ENCODE measurements around the gene TCHP.
"Not testable (repeated sequence)": the region's sequence is repeated elsewhere in the genome, so short reads cannot be mapped to it uniquely, and the experiment has no call there.

The TCHP gene

DNA sequence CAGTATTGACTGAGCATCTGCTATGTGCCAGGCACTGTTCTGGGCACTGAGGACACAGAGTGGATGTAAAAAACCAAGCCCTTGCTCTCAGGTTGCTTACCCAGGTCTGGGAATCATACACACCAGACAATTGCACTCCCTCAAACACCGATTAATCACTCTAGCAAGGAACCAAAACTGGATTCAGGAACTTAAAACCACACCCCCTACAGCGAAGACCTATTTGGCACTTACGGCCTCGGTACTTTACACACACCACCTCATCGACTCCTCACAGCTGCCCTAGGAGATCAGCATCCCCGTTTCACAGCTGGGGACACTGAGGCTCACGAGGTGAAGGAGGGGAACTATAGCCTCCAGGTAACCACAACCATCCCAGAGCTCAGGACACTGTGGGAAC, 21.3 kb upstream of the TCHP start:
- no peak for DNase-seq (ENCODE audit: low read depth in 2 of 2, low spot score in 1 of 2)

DNA sequence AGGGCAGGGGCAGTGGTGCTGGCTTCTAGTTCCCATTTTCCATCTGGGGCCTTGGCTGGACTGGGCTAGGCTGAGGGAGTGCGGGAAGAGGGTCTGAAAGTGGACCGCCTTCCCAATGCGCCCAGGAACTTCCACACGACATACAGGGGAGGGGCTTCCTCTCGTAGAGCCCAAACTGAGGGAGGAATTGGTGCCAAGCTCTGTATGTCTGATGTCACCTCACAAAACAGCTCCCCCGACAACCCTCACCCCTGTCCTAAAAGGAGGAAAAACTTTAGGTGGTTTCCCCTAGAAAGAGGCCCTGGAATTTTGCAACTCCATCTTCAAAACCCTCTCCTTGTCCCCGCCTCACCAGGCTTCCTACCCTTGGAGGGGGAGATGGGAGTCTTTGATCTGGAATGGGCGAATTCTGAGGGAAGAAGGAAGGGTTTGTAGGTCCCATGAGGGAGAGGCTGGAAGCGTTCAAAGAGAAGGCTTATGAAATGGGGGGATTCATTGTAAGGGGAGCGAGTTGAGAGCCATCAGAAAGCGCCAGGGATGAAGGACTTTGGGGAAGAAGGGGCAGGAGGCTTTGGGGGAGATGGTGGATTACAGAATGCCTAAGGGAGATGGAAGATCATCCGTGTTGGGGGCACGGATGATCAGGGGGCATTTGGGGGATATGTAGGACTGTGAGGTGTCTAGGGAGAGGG, 20.6 kb upstream of the TCHP start:
- DNase-seq (ENCODE audit: low read depth in 2 of 2, low spot score in 1 of 2): no peak

DNA sequence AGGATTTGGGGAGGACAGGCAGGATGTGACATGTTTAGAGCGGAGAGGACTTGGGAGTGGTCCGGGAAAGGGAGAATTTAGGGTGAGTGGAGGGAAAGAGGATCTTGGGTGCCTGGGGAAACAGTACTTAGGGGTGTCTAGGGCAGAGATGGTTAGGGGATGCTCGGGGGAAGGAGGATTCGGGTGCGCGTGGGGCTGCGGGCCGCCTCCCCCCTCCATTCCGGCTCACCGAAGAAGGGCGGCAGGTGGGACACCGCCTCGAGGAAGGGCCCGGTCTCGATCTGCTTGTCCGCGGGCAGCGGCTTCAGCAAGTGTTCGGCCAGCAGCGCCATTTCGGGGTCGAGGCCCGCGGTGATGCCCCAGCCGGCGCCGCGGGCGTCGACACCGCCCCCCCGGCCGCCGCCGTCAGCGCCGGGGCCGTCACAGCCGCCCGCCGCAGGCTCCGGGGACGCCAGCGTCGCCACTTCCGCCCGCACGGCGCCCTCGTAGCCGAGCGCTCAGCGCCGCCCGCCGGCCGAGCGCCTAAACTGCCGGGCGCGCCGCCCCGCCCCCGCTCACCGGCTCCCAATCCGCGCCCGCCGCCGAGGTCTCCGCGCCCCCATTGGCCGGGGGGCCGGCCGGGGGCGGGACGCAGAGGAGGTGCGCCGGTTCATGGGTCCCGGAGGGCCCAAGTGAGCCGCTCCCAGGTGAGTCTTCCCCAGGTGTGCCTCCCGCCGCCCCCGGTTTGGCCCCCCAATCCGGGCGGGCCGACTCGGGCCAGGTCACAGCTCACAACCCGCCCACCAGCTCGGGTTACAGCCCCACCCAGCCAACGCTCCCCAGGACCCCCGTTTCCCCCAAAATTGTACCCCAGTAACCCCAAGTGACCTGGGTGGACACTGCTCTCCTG, 19.8 kb upstream of the TCHP start, which contains the start of gene GLTP:
TSS of gene GLTP (minus strand) at position 499 of the 889 bp plus-strand sequence. CDS start at position 332, 167 bp downstream.
- peak; percentile 62 to 78 for DNase-seq (ENCODE audit: low read depth in 2 of 2, low spot score in 1 of 2)

DNA sequence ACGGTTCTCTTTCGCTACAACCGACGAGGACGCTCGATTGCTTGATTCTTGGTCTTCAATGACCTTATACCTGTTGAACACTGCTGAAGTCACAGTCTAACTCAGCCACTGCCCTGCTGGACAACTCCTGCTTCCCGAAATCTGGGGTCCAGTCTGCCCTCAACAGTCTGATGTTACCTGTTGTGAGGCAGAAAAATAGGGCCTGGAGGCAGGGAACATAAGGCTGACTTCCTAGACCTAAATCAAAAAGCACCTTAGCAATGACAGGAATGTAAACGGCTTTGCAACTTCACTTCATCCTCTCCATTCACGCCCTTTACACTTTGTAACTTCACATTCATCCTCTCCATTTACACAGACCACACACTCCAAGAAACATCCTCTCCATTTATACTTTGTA, 19.1 kb upstream of the TCHP start:
- DNase-seq (ENCODE audit: low read depth in 2 of 2, low spot score in 1 of 2): no peak

DNA sequence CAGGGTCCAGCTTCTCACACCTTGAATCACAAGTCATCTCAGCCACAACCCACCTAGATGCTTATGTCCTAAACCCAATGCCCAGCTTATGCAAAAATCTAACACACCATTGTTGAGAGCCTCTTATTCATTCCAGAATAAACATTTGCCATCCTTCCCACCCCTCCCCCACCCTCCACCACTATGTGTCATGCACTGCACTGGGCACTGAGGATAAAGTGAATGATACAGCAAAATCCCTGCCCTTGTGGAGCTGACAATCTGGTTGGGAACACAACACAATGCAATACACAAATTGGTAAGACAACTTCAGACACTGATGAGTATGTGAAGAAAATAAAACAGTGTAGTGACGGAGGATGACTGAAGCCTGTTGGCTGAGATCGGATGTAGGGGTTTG, 18.3 kb upstream of the TCHP start:
- no peak for DNase-seq (ENCODE audit: low read depth in 2 of 2, low spot score in 1 of 2)

DNA sequence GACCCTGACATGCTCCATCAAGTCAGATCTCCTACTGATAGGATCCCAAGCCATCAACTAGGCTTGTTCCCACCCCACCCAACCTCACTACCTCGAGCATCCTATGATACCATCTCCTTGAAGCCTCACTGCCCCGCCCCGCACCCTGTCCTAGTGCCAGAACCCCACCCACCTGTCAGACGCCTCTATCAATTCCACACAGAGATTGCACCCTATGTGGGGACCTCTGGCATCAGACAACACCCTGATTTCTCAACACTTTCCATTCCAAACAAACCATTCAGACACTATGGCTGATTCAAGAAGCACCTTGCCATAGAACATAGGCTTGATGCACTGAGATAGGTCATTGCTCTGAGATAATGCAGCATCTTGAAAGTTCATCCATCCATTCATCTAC, 16.6 kb upstream of the TCHP start:
- DNase-seq (ENCODE audit: low read depth in 2 of 2, low spot score in 1 of 2): no peak

DNA sequence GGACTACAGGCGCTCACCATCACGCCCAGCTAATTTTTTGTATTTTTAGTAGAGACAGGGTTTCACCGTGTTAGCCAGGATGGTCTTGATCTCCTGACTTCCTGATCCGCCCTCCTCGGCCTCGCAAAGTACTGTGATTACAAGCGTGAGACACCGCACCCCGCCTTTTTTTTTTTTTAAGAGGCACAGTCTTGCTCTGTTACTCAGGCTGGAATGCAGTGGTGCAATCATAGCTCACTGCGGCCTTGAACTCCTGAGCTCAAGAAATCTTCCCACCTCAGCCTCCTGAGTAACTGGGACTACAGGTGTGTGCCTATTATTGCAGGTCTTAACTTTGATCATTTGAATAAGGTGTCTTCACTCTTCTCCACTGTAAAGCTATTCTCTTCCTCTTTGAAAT, 14.5 kb upstream of the TCHP start:
- DNase-seq (ENCODE audit: low read depth in 2 of 2, low spot score in 1 of 2): no peak

DNA sequence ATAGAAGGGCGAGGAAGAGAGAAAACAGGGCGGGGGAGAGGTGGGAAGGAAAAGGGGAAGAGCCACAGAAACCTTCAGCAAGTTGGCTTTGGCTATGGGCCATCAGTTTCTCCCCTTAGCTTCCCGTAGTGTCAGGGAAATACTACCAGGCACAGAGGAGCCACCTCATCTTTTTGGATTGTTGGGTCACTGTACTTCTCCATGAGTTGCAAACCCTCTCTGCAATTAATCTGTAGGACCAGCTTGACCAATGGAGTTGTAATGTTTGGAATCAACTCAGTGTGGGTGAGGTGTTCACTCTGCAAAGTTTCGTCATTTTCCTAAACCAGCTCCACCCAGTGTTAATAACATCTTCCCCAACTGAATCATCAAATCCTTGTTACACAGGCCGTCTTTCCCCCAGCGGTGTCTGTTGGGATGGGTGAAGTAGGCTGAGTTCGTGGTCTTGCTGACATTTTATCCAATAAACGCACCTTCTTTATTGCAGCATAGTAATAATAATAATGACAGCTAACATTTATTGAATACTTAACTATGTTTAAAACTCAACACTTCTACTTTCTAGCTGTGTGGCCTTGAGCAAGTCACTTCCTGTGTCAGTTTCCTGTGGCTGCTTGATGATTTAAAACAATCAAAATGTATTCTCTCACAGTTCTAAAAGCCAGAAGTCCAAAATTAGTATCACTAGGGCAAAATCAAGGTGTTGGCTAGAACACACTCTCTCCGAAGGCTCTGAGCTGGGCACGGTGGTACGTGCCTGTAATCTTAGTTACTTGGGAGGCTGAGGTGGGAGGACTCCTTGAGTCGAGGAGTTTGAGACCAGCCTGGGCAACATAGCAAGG, 11.7 kb upstream of the TCHP start:
- no peak for DNase-seq (ENCODE audit: low read depth in 2 of 2, low spot score in 1 of 2)

DNA sequence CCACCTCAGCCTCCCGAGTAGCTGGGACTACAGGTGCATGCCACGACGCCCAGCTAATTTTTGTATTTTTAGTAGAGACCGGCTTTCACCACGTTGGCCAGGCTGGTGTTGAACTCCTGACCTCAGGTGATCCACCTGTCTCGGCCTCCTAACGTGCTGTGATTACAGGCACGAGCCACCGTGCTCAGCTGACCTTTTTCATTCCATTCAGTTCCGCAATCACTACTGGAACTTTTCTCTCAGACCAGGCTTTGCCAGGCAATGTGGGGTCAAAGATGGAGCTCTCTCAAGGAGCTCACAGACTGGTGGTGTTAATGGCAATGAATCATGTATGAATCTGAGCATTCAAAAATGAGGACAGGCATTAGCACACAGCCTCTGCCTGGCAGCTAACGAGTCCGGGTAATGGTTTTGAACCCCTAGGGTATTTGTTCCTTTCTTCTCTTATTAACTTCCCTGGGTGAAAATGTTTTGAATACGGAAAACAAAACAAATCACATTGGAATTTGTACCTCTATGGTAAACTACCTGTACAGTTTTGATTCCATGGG, 9.4 kb upstream of the TCHP start:
- DNase-seq (ENCODE audit: low read depth in 2 of 2, low spot score in 1 of 2): no peak

DNA sequence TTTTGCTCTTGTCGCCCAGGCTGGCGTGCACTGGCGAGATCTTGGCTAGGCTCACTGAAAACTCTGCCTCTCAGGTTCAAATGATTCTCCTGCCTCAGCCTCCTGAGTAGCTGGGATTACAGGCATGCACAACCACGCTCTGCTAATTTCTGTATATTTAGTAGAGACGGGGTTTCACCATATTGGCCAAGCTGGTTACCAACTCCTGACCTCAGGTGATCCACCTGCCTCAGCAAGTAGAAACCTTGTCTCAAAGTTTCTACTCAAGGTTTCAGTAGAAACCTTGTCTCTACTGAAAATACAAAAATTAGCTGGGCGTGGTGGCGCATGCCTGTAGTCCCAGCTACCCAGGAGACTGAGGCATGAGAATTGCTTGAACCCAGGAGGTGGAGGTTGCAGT, 8.3 kb upstream of the TCHP start:
- DNase-seq (ENCODE audit: low read depth in 2 of 2, low spot score in 1 of 2): not testable (repeated sequence)

DNA sequence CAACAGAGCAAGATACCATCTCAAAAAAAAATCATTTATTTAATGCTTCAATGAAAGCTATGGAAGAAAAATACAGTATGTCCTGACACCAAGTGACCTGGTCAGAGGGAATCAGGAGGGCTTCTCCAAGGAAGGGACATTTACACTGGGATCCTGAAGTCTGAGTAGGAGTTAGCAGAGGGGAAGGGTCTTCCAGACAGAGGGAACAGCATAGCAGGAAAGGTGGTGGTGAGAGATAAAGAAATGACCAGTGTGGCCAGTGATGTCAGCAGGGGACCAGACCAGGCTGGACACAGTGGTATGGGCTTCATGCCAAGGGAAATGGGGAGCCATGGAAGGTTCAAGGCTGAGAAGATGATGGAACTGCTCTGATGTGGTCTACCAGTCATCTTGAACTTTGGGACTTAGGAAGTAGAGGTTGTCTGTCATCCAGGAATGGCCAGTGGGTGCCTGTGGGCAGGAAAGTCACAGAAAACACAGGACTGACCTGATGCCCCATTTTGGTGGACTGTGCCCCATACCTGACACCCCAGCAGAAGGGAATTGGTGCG, 7.8 kb upstream of the TCHP start:
- no peak for DNase-seq (ENCODE audit: low read depth in 2 of 2, low spot score in 1 of 2)

DNA sequence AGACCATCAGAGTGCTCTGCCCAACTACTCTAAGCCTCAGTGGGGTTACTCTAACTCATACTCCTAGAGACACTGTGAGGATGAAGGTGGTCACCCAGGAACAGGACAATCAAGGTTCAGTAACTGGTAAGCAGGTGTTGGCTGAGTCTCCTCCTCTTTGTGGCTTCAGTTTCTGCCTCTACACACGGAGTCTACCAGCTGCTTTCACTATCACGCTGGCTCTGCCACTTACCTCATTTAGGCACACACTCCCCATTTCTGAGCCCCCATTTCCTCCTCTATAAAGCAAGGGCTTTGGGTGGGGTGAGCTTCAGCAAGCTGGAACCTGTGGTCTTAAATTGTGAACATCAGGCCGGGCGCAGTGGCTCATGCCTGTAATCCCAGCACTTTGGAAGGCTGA, 7.3 kb upstream of the TCHP start:
- DNase-seq (ENCODE audit: low read depth in 2 of 2, low spot score in 1 of 2): no peak

DNA sequence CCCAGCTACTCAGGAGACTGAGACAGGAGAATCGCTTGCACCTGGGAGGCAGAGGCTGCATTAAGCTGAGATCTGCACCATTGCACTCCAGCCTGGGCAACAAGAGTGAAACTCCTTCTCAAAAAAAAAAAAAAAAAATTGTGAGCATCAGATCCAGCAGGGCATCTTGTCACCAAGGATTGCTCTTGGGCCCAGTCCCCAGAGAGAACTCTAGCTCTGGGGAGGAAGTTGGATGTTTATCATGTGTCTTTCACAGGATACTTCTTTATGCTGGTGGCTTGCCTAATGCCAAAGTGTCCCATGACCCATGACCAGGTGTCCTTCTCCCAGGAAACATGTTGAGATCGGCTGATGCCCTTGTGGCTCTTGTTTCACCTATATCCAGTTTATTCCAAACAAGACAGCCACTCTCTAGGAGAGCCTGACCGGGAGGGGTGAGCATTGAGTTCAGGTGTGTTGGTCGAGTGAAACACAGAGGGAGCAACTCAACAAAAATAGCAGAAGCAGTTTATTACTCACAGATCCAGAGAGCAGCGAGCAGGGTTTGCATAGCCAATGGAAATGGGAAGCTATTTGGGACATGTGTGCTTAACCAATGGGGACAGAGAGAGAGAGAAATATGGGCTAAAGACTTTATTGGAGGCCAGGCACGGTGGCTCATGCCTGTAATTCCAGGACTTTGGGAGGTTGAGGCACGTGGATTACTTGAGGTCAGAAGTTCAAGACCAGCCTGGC, 6.6 kb upstream of the TCHP start:
- DNase-seq (ENCODE audit: low read depth in 2 of 2, low spot score in 1 of 2): no peak

DNA sequence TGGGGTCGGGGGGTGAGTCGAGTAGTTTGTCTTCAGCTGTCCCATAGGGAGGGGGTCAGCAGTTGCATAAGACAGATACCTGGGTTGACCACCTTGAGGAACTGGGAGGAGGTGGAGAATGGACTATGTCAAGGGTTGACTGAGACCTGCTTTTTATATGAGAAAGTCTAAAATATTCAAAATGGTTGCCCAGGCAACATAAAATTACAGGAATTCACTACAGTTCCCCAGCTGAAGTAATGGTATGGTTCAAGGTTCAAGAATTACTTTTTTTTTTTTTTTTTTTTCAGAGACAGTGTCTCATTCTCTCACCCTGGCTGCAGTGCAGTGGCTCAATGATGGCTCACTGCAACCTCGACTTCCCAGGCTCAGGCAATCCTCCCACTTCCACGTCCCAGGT, 5.1 kb upstream of the TCHP start:
- DNase-seq (ENCODE audit: low read depth in 2 of 2, low spot score in 1 of 2): no peak

DNA sequence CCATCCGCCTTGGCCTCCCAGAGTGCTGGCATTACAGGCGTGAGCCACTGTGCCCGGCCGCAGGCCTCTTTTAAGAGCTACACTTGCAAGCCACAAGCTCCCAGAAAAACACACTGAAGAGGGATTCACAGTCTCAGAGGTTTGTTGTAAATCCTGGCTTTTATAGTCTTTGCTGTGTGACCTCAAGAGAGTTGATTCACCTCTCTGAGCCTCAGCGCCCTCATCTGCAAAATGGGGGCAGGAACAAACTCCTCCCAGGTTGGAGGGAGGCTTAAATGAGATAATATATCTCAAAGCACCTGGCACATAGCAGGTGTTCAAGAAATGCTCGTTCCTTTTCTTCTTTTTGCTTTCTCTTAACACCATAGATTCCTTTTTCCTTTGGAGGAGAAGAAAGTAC, 3.9 kb upstream of the TCHP start:
- no peak for DNase-seq (ENCODE audit: low read depth in 2 of 2, low spot score in 1 of 2)

DNA sequence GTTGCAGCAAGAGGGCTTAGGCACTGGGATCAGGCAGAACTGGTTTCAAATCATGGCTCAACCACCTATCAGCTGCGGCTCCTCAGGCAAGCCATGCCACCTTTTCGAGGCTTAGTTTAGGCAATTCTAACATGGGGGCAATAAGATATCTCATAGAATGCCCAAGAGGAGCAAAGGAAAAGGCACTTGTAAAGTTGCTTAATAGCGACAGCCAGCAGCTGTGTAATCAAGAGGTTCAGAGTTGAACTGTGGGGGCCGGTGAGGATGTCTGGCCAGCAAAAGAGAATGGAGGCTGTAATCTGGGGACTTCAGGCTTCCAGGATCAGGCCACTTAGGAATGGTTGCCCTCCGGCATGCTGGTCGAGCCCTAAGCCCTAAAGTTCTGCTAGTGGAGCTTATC, 3.0 kb upstream of the TCHP start:
- DNase-seq (ENCODE audit: low read depth in 2 of 2, low spot score in 1 of 2): no peak

DNA sequence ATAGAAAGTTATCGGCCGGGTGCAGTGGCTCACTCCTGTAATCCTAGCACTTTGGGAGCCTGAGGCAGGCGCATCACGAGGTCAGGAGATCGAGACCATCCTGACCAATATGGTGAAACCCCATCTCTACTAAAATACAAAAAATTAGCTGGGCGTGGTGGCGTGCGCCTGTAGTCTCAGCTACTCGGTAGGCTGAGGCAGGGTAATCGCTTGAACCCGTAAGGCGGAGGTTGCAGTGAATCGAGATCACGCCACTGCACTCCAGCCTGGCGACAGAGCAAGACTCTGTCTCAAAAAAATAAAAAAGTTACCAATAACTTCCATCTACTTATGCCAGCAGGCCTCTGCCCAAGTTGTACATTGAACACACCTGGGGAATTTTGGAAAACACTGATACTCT, 729 bp upstream of the TCHP start:
- DNase-seq (ENCODE audit: low read depth in 2 of 2, low spot score in 1 of 2): not testable (repeated sequence)

DNA sequence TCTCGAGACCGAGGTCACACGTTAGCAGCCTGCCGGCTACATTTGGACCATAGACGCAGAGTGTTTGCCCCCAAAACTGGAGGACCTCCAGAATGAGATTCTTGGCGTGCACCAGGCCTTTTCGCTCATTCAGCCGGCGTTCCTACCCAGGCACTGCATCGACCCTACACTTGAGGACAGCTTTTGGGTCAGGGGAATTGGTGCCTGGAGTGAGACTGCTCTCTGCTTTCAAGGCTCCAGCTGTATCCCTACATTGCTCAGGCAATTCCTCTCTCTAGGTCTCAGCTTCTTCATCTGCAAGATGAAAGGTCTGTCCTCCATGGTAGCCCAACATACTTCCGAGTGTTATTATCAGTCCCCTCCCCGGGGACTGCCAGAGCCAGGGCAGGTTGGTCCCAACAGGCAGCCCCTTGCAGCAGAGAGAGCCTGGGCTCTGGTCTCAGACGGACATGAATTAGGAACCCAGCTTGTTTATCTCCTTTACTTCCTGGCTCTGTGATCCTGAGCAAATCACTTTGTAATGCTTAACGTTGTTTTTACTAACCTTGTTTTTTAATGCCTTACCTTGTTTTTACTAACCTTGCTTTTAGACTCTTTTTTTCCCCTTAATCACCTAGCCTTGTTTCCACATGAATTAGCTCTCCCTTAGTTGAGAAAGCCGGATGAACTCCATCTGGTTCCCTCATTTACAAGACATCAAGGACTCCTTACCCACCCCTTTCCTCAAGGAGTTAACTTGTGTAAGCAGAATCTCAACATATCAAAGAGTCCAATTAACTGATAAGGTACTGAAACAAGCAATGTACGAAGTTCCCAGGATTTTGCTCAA, 892 bp downstream of the TCHP start:
- no peak for DNase-seq (ENCODE audit: low read depth in 2 of 2, low spot score in 1 of 2)

DNA sequence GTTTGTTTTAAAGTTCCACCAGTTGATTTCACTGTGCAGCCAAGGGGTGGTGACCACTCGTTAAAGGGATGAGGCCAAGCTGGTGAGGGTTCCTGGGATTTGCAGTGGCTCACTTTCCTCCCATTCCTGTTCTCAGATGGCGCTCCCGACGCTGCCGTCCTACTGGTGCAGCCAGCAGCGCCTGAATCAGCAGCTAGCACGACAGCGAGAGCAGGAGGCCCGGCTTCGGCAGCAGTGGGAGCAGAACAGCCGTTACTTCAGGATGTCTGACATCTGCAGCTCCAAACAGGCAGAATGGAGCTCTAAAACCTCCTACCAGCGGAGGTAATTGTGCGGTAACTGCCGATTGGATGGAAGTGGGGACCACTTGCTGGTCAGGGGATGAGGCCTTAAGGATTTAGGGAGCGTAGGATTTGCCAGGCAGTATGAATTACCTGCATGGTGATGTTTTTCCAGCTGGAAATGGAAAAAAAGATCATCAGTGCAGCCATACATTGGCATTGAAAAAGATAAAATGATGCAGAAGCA, 2.9 kb downstream of the TCHP start:
- DNase-seq (ENCODE audit: low read depth in 2 of 2, low spot score in 1 of 2): no peak
